Glomerular visceral epithelial cell (primary cell): ENCODE data around the gene LSAMP.
A peak's percentile ranks its signal among the peaks of the same experiment; 100 is the strongest.

ENCODE experiments used
- DNase-seq: peaks from one replicate; pipeline ENCODE4 v3.0.0-alpha.2; 2016; ENCODE audit errors: extremely low spot score

LSAMP gene

DNA sequence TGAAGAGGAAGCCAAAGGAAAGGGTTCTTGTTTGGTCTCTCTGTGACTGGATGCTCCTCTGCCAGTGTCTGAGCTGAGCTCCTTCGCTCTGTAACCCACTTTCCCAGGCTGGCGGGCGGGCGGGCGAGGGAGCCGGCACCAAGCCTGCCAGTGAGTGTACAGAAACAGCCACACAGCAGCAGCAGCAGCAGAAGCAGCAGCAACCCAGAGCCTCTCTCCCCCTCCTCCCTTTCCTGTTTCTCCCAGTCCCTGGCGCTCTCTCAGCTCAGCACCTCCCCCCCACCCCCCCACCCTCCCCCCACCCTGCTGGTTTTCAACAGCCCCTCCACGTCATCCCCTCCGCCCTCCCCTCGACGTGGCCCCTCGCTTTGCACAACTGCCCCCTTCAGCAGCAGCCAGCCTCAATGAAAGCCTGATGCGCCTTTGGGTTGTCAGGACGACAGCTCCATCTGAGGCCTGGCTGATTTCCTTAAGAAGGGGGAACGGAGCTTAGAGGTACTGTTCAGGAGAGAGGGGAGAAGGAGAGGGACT, at the start of gene LSAMP:
Gene LSAMP (minus strand): TSS at position 177 of the 531 bp plus-strand sequence.
- DNase-seq = peak; percentile 15

GRCh38 chr3:116492379-116492778, 47.1 kb upstream of the LSAMP start:
- DNase-seq = no peak

GRCh38 chr3:116483135-116483534, 37.8 kb upstream of the LSAMP start:
- no peak for DNase-seq

DNA sequence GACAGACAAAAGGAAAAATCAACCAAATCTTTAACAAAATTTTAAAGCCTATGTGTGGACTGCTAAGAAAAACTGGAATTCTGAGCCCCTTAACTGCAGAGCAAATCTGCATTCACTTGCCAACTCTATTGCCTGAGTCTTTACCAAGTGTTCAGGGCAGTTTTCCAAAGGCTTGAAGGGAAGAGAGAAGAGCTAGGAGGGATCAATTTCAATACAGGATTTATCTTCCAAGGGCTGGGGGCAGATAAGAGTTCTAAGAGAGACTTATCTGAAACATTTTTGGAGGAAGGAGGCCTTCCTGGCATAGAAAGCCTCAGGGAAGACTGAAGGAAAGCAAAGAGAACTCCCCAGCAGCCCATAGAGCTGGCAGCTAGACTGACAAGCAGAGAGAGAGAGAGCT, 31.4 kb upstream of the LSAMP start:
- DNase-seq = no peak

DNA sequence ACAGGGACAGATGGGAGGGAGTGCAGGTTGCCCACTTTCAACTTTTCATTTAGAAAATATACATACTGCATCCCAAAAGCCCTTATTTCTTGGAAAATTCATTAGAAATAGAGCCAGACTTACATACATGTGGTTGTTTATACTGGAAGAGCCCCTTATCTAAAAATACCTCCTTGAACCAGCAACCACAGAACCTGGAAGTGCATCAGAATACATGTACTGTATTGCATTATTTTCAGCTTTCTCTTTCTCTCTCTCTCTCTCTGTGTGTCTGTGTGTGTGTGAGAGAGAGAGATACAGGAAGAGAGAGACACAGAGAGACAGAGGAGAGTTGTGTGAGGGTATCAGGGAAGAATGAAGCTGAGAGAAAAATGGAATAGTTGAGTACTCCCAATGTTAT, 29.5 kb upstream of the LSAMP start:
- DNase-seq = no peak

GRCh38 chr3:116474032-116474780, 28.9 kb upstream of the LSAMP start:
- no peak for DNase-seq

- peak; percentile 18 for DNase-seq
These were observed 28.3 kb upstream of the LSAMP start for GRCh38 chr3:116473602-116474001.

GRCh38 chr3:116470605-116471197, 25.4 kb upstream of the LSAMP start:
- DNase-seq = no peak

DNA sequence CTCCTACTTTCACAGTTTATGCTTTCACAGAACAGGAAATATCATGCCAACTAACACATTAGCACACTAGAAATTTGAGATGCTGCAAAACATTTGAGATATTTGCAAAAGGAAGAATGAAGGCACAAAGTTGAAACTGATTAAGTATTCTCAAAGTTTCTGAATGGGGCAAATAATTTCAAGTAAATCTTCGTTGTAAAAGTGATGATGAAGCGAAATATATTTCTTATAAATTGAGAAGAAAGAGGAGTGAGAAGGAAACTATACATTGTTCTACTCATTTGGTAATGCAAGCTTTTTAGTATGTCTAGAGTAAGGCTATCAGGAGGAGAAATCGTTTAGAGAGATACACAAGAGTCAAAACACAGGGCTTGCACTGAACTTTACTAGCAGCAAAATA, 24.3 kb upstream of the LSAMP start:
- DNase-seq = no peak

DNA sequence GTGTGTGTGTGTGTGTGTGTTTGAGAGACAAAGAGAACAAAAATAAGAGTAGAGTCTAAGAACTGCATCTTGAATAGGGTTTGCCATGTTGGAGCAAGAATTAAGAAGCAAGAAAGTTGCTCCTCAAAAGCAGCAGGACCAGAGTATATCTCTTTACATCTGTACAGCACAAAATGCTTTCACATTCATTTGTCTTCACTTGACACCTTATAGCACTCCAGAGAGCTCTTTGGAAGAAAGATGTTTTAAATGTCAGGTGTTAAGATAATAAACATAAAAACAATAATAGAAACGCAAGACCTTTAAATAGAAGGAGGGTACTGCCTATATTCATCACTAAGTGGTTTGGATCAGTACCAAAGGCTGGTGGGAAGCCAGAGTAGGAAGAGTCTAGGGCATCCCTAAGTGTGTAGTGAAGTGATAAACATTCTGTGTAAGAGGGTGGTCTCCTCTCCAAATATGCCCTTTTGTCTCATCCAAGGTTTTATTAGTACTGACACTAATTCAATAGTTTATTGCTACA, 19.1 kb upstream of the LSAMP start:
- DNase-seq = no peak

GRCh38 chr3:116453666-116454346, 8.5 kb upstream of the LSAMP start:
- no peak for DNase-seq

- DNase-seq = no peak
These were observed 4.5 kb upstream of the LSAMP start for GRCh38 chr3:116449546-116450350.

DNA sequence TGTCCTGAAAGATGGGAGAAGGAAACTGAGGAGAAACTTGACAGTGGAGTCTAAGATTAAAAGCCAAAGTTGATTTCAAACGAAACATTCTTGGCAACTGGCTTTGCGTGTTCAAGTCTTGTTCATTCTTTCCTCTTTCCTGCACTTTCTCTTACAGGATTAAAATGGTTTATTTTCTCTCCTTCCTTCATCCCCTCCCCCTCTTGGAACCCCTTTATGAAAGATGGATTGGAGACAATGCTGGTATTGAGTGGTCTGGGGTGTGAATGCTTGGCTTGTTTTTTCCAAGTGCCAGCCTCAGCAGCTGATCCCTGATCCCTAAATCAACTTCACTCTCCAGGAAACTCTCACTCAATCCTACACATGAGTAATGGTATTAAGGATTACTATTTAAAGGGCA, 703 bp upstream of the LSAMP start:
- no peak for DNase-seq

DNA sequence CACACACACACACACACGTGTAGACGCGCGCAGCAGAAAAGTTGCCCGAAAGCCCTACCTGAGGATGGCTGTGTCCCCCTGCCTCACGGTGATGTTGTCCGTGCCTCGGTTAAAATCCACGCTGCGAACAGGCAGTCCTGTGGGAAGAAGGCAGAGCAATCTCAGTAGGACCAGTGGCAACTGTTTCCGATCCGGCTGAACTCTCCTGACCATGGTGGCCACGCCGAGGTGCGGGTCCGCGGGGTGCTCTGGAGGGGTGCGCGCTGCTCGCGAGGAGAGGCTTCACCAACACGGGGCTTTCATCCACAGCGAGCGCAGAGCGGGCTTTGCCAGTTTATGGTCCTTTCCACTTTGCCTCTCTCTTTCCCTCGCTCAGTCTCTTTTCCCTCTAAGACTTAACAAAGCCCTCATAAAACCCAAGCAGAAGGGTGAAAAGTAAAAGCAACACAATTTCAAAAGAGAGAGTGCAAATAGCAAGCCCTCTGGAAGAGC, 422 bp downstream of the LSAMP start:
- peak; percentile 4 for DNase-seq

GRCh38 chr3:116444115-116444747, 1.1 kb downstream of the LSAMP start:
- DNase-seq = no peak

DNA sequence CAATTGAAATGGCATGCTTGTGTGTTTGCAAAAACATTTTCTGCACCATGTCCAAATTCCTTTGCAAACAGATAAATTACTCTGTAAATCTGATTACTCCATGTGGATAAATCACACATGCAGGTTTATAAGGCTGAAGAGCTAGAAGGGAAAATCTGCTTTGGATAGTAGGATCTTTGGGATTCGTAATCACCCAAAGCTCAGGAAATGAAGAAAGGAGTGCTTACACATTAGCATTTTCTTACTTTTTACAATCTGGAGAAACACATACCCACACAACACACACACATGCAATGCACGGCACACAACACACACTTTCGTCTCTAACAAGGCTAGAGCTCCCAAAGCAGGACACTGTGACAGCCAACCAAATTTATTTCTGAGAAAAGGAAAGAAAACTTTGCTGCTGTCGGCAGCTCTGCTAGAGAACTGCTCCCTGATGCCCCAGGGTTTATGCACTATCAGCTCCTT, 2.1 kb downstream of the LSAMP start:
- no peak for DNase-seq

DNA sequence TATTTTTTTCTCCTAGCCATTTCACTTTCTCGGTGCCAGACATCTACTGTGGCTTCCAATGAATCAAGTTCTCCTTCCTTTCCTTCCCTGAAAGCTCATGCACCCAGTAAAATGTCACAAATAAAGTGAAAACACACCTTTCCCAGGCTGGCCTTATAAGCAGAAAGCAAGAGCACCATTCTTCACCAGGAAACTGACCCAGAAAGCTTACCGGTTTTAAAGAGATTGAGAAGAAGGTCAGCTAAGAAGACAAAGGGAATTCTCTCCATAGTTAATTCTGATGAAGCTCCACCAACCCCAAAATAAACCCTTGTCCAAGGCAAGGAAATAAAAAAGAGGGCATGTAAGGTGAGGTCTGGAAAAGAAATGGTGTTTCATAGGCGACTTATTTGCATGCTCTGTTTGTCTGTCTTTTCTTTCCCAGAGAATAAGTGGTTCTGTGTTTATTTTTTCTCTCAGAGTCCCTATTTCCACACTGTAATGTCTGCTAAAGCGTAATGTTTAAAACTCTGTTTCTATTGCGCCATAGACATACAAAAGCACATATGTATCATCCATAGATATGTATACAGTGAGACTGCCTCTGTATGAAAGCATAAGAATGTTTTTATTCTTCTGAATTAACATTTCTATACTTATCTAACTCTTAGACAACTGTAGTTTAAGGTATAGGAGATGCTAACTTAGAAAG, 2.8 kb downstream of the LSAMP start:
- DNase-seq = no peak

GRCh38 chr3:116441652-116442051, 3.6 kb downstream of the LSAMP start:
- DNase-seq = no peak

GRCh38 chr3:116440196-116440595, 5.1 kb downstream of the LSAMP start:
- DNase-seq = peak; percentile 44

GRCh38 chr3:116433552-116433951, 11.7 kb downstream of the LSAMP start:
- no peak for DNase-seq
